K562 (cell line): ENCODE results near the gene CCN5. TPM values are rescaled to one million over a fixed set of nuclear protein-coding genes. Genes with fewer than 3 reads are reported as not detected.

ENCODE experiments used
- ATAC-seq: fragments of 200-7000 bp; cut with Tn5 transposase; 3 replicates; pipeline ENCODE4 v1.9.1; 2020; ENCODE audit warnings: moderate library complexity
- BruUV-seq: library from RNA; stranded (reverse); fragments of 400-500 nt; replicated peaks from 2 replicates; lab custom pipeline; 2021; lab: Mats Ljungman, UMichigan
- CTCF ChIA-PET: fragments of 300-600 bp; formaldehyde crosslinking; extraction: SDS; loops from one replicate; lab custom pipeline; 2021; ENCODE audit warnings: low intra/inter-chr PET ratio; lab: Yijun Ruan, JAX
- POLR2A ChIA-PET: fragments of 300-600, 350-650 bp; sonication (Branson Sonifier 250); formaldehyde crosslinking; extraction: SDS; loops from one replicate; lab custom pipeline; 2021; ENCODE audit warnings: antibody characterized with exemption, inconsistent platforms; lab: Yijun Ruan, JAX
- DNase-seq, 4 experiments: peaks; one replicate each; pipeline versions ENCODE4 v3.0.0 to v3.0.0-alpha.2; 2011 to 2018; ENCODE audit warnings: low spot score in 3 of 4, mixed read lengths in 3 of 4; ENCODE audit errors: extremely low read depth in 1 of 4
- FAIRE-seq: peaks from 2 replicates; lab custom pipeline; 2011; peaks lifted over from hg19 to GRCh38; lab: Jason Lieb, UNC
- H2AFZ ChIP-seq: 2 replicates; pipeline ENCODE4 v1.6.0; 2011; ENCODE audit warnings: low read depth, low read length, control low read depth, inconsistent platforms
- H3K27ac ChIP-seq: fragments of 200-600 bp; 3 replicates; pipeline ENCODE4 v1.8.0; 2011; ENCODE audit warnings: low read depth, mild to moderate bottlenecking, control low read depth, inconsistent platforms, low read length, moderate library complexity, mixed read lengths; ENCODE audit errors: extremely low read depth
- H3K27me3 ChIP-seq, 2 experiments: fragments of 300-600 bp in 1 of 2; 2 replicates in 1 of 2; 3 replicates in 1 of 2; pipeline versions ENCODE4 v1.6.0 to v1.8.0; 2011; ENCODE audit warnings: inconsistent platforms in 2 of 2, low read length in 2 of 2, mild to moderate bottlenecking in 1 of 2, mixed read lengths in 1 of 2, moderate library complexity in 1 of 2; ENCODE audit not compliant: control insufficient read depth in 2 of 2, insufficient read depth in 2 of 2
- H3K36me3 ChIP-seq: fragments of 300-600 bp; 3 replicates; pipeline ENCODE4 v1.8.0; 2011; ENCODE audit warnings: mild to moderate bottlenecking, low read length, inconsistent platforms; ENCODE audit not compliant: control insufficient read depth, insufficient read depth
- H3K4me1 ChIP-seq, 2 experiments: fragments of 200-600 bp in 1 of 2; replicated peaks in 1 of 2; 2 replicates in 1 of 2; 3 replicates in 1 of 2; pipeline versions ENCODE4 v1.5.1 to v1.8.0; 2011; ENCODE audit warnings: inconsistent platforms in 2 of 2, low read length in 2 of 2, mild to moderate bottlenecking in 1 of 2, mixed read lengths in 1 of 2, moderate library complexity in 1 of 2; ENCODE audit not compliant: control insufficient read depth in 2 of 2, insufficient read depth in 2 of 2
- H3K4me2 ChIP-seq: 2 replicates; pipeline ENCODE4 v1.6.1; 2011; ENCODE audit warnings: low read length, control low read depth, inconsistent platforms, mixed read lengths; ENCODE audit not compliant: insufficient read depth
- H3K4me3 ChIP-seq: fragments of 200-600 bp; sonication (generic), shearing (Covaris generic); 2 replicates; pipeline ENCODE4 v1.5.1; 2016; ENCODE audit warnings: control low read depth, inconsistent platforms
- H3K79me2 ChIP-seq: fragments of 200-600 bp; 3 replicates; pipeline ENCODE4 v1.8.0; 2011; ENCODE audit warnings: low read length, inconsistent platforms; ENCODE audit not compliant: control insufficient read depth, insufficient read depth
- H3K9ac ChIP-seq, 2 experiments: 2 replicates each; pipeline versions ENCODE4 v1.6.0 to v1.6.1; 2011; ENCODE audit warnings: low read depth in 2 of 2, low read length in 2 of 2, control low read depth in 1 of 2, inconsistent platforms in 1 of 2, mild to moderate bottlenecking in 1 of 2, mixed read lengths in 1 of 2; ENCODE audit not compliant: insufficient read depth in 1 of 2
- H3K9me1 ChIP-seq: one replicate; pipeline ENCODE4 v1.6.0; 2011; ENCODE audit warnings: inconsistent platforms, mild to moderate bottlenecking, low read length, moderate library complexity; ENCODE audit not compliant: control insufficient read depth, insufficient read depth
- H3K9me3 ChIP-seq: replicated peaks from 2 replicates; pipeline ENCODE4 v1.5.1; 2011; ENCODE audit warnings: low read depth, low read length, inconsistent platforms; ENCODE audit not compliant: control insufficient read depth, insufficient read depth
- H4K20me1 ChIP-seq: replicated peaks from 2 replicates; pipeline ENCODE4 v1.6.1; 2011; ENCODE audit warnings: low read length, inconsistent platforms, mixed read lengths; ENCODE audit not compliant: control insufficient read depth, insufficient read depth
- DPF2 ChIP-seq: fragments of 450-650 bp; IDR thresholded peaks from 2 replicates; pipeline ENCODE4 v1.6.1; 2016
- FOXK2 ChIP-seq, 2 experiments: fragments of 450-650 bp; IDR thresholded peaks in 1 of 2; conservative IDR thresholded peaks in 1 of 2; 2 replicates each; pipeline ENCODE4 v1.6.1; 2016; ENCODE audit warnings: low read depth in 2 of 2, mild to moderate bottlenecking in 1 of 2
- HMG20A ChIP-seq: fragments of 450-650 bp; formaldehyde crosslinking; conservative IDR thresholded peaks from 2 replicates; pipeline ENCODE4 v1.4.0; 2020; ENCODE audit warnings: mild to moderate bottlenecking, mixed read lengths
- KLF1 ChIP-seq: fragments of 450-650 bp; IDR thresholded peaks from 2 replicates; pipeline ENCODE4 v1.6.1; 2016; ENCODE audit warnings: missing genetic modification characterization, missing compliant biosample characterization
- MBD1 ChIP-seq: fragments of 250-450 bp; sonication (Bioruptor Pico); IDR thresholded peaks from 2 replicates; pipeline ENCODE4 v1.8.0; 2022; ENCODE audit warnings: inconsistent platforms
- NUFIP1 ChIP-seq: fragments of 450-650 bp; IDR thresholded peaks from 2 replicates; pipeline ENCODE4 v1.6.1; 2018; ENCODE audit not compliant: partially characterized antibody
- RBM22 ChIP-seq: fragments of 200-400 bp; formaldehyde crosslinking; IDR thresholded peaks from 2 replicates; pipeline ENCODE4 v1.6.1; 2018; ENCODE audit warnings: low read length, low read depth; ENCODE audit not compliant: poor library complexity, severe bottlenecking
- SNRNP70 ChIP-seq: fragments of 200-400 bp; formaldehyde crosslinking; optimal IDR thresholded peaks from 2 replicates; pipeline ENCODE3; 2017; ENCODE audit warnings: low read depth, low read length
- ZBTB33 ChIP-seq: sonication (generic); formaldehyde crosslinking; IDR thresholded peaks from 2 replicates; pipeline ENCODE4 v1.8.1; 2023; ENCODE audit warnings: mild to moderate bottlenecking, missing genetic modification reagents
- ZFP30 ChIP-seq: fragments of 250-450 bp; sonication (Bioruptor Pico); IDR thresholded peaks from 2 replicates; pipeline ENCODE4 v1.8.0; 2022; ENCODE audit warnings: moderate library complexity, mild to moderate bottlenecking, inconsistent platforms, borderline replicate concordance
- ZNF133 ChIP-seq: fragments of 250-450 bp; sonication (Bioruptor Pico); IDR thresholded peaks from 2 replicates; pipeline ENCODE4 v1.4.0; 2020; ENCODE audit warnings: mild to moderate bottlenecking
- ZNF143 ChIP-seq: sonication (generic); formaldehyde crosslinking; IDR thresholded peaks from 2 replicates; pipeline ENCODE4 v1.9.0; 2022; ENCODE audit warnings: mild to moderate bottlenecking, missing genetic modification reagents
- ZNF232 ChIP-seq: sonication (generic); formaldehyde crosslinking; IDR thresholded peaks from 2 replicates; pipeline ENCODE4 v1.8.0; 2022; ENCODE audit warnings: mild to moderate bottlenecking, missing genetic modification reagents
- ZNF512 ChIP-seq: IDR thresholded peaks from 2 replicates; pipeline ENCODE4 v1.6.1; 2016; ENCODE audit warnings: missing genetic modification characterization, missing compliant biosample characterization
- ZNF764 ChIP-seq: fragments of 250-450 bp; sonication (Bioruptor Pico); IDR thresholded peaks from 2 replicates; pipeline ENCODE4 v1.4.0; 2020; ENCODE audit warnings: low read depth, mild to moderate bottlenecking, moderate library complexity
- ZNF778 ChIP-seq: fragments of 450-650 bp; formaldehyde crosslinking; IDR thresholded peaks from 2 replicates; pipeline ENCODE4 v1.4.0; 2020; ENCODE audit warnings: mild to moderate bottlenecking, moderate library complexity
- WGBS: fragments of 100-300 bp; shearing (Covaris generic); methylation state at CpG from one replicate; pipeline ENCODE4 v1.1.6; 2016; ENCODE audit warnings: low coverage, mixed read lengths; ENCODE audit not compliant: insufficient coverage; ENCODE audit errors: missing lambda C conversion rate; 5-methylcytosine and 5-hydroxymethylcytosine counted together
- in situ Hi-C: fragments of 300-500 bp; cut with MboI; formaldehyde crosslinking; loops from 4 replicates; pipeline ENCODE4 v1.15.0; 2018; ENCODE audit warnings: inconsistent platforms, mixed read lengths
- intact Hi-C: fragments of 100-400 bp; cut with micrococcal nuclease; formaldehyde crosslinking; loops from 2 replicates; pipeline ENCODE4 v1.14.2; 2022
- polyA plus RNA-seq, 8 experiments: library from polyadenylated mRNA; depleted of rRNA in 4 of 8; stranded (reverse) in 5 of 8; unstranded in 3 of 8; fragments of >200 nt; fragmentation: Nextera tagmentation in 2 of 8; fragmentation: Illumina TruSeq in 1 of 8; extraction: Ambion mirVana in 2 of 8; extraction: Trizol in 1 of 8; gene quantifications; 2 replicates each; pipeline versions ENCODE4 v1.2.1 to v1.2.3, GENCODE V29; 2011 to 2014; ENCODE audit warnings: inconsistent platforms in 1 of 8, missing spikeins in 1 of 8
- total RNA-seq, 7 experiments: library from RNA; depleted of rRNA in 6 of 7; stranded (reverse); fragments of >200 nt in 6 of 7; fragmentation: Illumina TruSeq in 2 of 7; extraction: Trizol in 2 of 7; gene quantifications; 2 replicates each; pipeline versions ENCODE4 v1.2.1 to v1.2.3, GENCODE V29; 2011 to 2021; ENCODE audit warnings: low replicate concordance in 1 of 7

The CCN5 gene
- total and polyA plus RNA-seq, 9 of the 15 experiments (the other 6 are each of a cell fraction or from before 2014, with no cell fraction given), result not detected

GRCh38 chr20:44720621-44720996 lies 5.4 kb downstream of the CCN5 start (continued):
- TF ChIP-seq RBM22 (no peak), NUFIP1 (no peak), SNRNP70 (no peak), KLF1 (tag) (no peak)

- H3K27me3 ChIP-seq, result peaks cover 36 to 69% of the 10 kb centered on the region in 2 experiments
- no peak overlapping the region for H3K4me3 ChIP-seq
- DNase-seq, result no peak
- H2AFZ ChIP-seq, result no peak overlapping the region
- no TSS peak for BruUV-seq
- H3K27ac ChIP-seq, result no peak overlapping the region
- H4K20me1 ChIP-seq, result peaks cover 8% of the 10 kb centered on the region; the same call in 1 of the 2 replicates
- ChIA-PET POLR2A (interaction anchor here (1.1 kb wide), 1 partner anchor 10 kb away, joined by 4 read pairs; no protein-coding TSS in a partner anchor), CTCF (no interaction called here)
- in situ Hi-C loops, result no loop called here
- no peaks in the 10 kb centered on the region for H3K79me2 ChIP-seq
- no peaks in the 10 kb centered on the region for H3K9me1 ChIP-seq
- 1% methylated on average over 11 of the region's 11 CpGs for WGBS
- no peaks in the 10 kb centered on the region for H3K36me3 ChIP-seq
- FAIRE-seq, result no peak
- intact Hi-C loops, result no loop called here
- no peak for ATAC-seq
- no peaks in the 10 kb centered on the region for H3K9me3 ChIP-seq
- H3K9ac ChIP-seq, result no peak overlapping the region
- peaks cover 0 to 10% of the 10 kb centered on the region in 2 experiments; a peak in 2 of 5 replicates for H3K4me1 ChIP-seq
- no peak overlapping the region for H3K4me2 ChIP-seq
- TF ChIP-seq ZNF133 (no peak), DPF2 (no peak), ZNF143 (no peak), MBD1 (no peak), FOXK2 (conservative IDR thresholded peaks at IDR 0.05 in 1 of 2, IDR thresholded peaks at IDR 0.05 in 1 of 2; ENCODE audit: low read depth in 2 of 2) (no peak), ZNF512 (tag) (no peak), ZBTB33 (CRISPR knock-in tag) (no peak), ZNF778 (CRISPR knock-in tag) (no peak), ZNF764 (CRISPR knock-in tag) (no peak), ZNF232 (CRISPR knock-in tag) (no peak), HMG20A (CRISPR knock-in tag) (no peak), ZFP30 (CRISPR knock-in tag) (no peak)
These were observed 6.0 kb downstream of the CCN5 start for GRCh38 chr20:44720997-44721784.
